ELF-1 (cell line): ENCODE measurements around the gene EIF4A3.

Experiments
- DNase-seq: peaks from one replicate; pipeline ENCODE4 v3.0.0-alpha.2; 2016; ENCODE audit warnings: low read depth, low spot score

EIF4A3 gene

DNA sequence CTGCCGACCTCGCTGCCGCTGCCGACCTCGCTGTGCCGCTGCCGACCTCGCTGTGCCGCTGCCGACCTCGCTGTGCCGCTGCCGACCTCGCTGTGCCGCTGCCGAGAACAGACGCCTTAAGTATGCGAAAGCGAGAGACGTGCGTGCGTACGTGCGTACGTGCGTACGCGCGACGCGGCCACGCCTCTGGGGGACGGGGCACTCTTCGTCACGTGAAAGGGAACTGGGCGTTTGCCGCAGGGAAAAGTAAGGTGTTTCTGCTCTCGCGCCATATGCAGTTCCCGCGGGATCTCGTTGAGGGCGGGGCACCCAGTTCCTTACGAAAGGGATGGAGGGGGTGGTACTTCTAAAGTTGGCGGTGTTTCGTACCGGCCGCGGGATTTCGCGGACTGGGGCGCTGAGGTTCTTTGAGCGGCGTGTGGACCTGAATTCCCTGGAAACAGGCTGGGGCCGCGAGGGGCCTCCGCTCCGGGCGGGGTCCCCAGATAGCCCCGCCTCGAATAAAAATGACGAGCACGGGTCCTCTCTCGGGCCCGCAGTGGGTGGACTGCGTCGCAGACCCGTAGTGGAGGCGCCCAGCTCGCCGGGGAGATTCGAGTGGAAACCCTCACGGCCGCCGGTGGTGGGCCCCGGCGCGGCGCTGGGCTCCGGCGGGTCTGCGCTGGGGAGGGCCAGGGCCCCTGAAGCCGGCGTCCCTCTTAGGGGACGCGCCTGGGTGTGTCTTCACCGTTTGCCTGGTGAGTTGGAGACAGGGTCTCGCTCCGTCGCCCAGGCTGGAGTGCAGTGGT lies at the start of gene EIF4A3:
Gene EIF4A3 (minus strand): TSS at position 94 of the 788 bp plus-strand sequence. CDS start 167 bp downstream, outside the sequence.
- DNase-seq, result peak; percentile 99

DNA sequence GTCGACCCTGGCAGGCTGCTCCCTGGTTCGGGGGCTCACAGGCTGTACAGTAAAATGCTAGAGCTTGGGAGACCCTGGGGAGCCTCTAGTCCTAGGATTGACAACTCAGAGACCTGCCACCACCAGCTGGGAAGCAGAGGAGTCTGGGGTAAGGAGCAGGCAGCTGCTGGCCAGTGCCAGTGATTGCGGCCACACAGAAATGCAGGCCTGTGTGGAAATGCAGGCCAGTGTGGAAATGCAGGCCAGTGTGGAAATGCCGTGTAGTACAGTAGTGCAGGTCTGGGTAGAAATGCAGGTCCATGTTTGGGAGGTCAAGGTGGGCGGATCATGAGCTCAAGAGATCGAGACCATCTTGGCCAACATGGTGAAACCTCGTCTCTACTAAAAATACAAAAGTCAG lies 49.7 kb upstream of the EIF4A3 start:
- no peak for DNase-seq

DNA sequence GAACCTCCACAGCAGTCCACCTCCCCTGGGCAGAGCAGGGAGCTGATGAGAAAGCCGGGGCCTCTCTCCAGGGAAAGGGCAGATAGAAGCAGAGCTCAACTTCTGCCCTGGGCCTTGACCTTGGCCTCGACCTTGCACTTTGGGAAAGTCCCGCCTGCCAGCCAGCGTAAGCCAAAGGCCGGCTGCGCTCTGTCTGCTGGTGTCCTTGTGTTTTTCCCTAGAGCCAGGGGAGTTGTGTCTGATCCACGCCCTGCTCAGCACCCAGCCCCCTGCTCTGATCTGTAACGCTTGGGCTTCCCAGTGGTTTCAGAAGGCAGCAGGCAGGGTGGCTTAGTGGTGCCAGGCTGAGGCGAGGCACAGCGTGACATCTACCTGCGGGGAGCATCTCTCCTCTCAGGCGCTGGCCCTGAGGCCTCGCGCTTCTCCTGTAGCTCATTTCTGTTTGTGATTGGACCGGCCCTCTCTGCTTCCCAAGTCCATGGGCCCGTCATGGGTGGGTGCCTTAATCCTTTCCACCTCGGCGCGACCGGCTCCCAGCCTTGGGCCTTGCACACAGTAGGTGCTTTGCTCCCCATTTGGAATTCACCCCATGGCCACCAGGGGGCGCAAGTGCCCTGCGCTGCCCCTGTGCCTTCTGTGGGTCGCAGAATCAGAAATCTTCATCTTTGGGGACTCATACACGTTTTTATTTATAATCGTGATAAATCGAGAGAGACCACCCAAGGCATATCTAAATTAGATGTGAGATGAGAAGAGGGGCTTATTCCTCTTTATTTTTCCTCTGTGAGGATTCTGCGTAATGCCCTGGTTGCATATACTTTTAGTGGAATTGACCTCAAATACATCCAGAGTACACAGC lies 49.0 kb upstream of the EIF4A3 start:
- DNase-seq, result peak; percentile 69

DNA sequence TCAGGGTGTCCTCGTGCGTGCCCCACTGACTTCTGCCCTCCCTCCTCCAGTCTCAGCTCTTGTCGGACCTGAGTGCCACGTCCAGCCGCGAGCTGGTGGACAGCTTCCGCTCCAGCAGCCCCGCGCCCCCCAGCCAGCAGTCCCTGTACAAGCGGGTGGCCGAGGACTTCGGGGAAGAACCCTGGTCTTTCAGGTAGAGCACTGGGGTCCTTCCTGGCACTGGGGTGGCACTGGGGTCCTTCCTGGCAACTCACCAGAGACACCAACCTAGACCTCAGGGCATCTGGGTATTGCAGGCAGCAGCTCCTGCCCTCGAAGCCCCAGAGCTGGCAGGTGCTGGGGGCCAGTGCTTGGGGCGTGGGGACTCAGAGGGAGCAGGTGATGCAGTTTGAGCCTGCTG lies 48.2 kb upstream of the EIF4A3 start:
- no peak for DNase-seq

DNA sequence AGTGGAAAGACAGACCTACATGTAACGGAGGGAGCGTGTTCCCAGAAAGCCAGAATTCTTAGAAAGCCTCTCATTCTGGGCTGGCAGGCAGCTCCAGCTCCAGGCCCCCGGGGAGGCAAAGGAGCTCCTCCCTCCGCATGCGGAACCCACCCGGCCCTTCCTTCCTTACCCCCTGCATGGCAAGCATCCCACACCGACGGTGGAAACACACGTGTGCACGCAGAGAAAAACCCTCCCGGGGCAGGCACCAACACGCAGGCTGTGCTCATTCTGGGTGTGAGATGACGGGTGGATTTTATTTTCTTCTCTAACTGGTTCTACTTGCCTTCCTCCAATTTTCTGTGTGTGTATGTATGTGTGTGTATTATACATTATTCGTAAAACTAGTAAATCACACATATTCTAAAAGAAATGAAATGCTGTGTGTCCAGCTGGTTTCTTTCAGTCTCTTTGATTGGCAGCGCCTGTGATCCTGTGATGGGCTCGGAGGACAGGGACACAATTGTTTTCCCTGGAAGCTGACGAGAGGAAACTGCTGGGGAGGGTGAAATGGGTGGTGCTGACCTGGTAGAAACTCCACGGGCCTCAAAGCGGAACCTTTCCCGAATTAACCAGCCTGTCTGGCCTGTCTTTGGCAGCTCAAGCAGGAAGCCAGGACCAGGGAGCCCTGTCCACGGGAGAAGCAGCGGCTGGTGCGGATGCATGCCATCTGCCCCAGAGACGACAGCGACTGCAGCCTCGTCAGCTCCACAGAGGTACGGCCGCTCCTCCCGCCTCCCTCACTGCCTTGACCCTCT lies 45.1 kb upstream of the EIF4A3 start:
- no peak for DNase-seq

DNA sequence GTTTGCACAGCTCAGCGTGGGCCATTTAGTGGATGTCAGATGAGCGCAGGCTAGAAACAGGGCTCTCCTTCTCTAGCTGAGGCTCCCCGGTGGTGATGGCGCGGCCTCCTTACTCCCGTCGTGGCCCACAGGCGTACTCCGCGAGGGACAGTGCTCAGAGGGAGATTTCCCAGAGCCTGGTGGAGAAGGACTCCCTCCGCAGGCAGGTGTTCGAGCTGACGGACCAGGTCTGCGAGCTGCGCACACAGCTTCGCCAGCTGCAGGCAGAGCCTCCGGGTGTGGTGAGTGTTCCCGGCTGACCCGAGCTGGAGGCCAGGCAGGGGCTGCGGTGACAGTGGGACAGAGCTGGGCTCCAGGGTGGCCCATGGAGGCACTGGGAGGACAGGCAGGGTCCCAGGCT lies 44.3 kb upstream of the EIF4A3 start:
- DNase-seq, result peak; percentile 45

DNA sequence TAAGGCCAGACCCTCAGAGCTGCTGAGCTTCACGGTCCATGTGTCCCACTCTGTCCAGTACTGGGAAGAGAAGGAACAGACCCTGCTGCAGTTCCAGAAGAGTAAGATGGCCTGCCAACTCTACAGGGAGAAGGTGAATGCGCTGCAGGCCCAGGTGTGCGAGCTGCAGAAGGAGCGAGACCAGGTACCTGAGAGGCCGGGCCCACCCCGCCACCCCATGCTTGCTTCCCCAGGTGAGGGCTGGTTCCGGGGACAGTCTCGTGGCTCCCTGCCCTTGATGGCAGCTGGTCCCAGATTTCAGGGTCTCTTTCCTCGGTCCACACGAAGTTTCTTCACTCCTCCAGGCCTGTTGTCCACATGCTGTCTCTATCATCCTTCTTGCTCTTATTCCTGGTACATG lies 43.8 kb upstream of the EIF4A3 start:
- no peak for DNase-seq

DNA sequence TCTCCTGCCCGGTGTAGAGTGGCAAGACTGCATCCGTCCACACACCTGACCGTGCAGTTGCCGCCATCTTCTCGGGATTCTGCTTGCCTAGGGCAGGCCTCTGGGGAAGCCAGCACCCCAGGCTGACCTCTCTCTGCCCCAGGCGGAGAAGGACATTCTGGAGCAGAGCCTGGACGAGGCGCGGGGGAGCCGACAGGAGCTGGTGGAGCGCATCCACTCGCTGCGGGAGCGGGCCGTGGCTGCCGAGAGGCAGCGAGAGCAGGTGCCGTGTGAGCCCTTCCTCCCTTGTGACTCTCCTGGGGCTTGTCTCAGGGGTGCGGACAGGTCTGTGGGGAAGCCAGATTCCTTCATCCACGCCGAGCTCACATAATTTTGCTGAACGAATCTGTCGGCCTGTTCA lies 42.7 kb upstream of the EIF4A3 start:
- DNase-seq, result no peak

DNA sequence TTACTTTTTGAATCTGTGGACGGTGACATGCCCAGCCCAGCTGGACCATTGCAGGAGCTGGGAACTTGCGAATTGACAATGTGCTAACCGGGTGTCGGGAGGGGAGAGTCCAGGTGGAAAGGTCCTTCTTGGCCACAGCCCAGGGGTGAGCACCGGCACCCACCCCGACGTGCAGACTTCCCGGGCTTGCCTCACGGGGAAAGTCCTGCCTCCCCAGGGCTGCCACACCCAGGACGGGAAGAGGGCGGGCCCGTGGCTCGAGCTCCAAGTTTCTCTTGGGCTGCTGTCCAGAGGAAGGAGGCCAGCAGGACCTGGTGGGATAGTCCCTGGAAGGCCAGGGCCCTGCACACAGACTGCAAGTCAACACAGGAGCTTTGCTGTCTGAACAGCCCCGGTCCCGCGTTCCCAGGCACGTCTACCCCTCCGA lies 40.6 kb upstream of the EIF4A3 start:
- DNase-seq, result no peak

DNA sequence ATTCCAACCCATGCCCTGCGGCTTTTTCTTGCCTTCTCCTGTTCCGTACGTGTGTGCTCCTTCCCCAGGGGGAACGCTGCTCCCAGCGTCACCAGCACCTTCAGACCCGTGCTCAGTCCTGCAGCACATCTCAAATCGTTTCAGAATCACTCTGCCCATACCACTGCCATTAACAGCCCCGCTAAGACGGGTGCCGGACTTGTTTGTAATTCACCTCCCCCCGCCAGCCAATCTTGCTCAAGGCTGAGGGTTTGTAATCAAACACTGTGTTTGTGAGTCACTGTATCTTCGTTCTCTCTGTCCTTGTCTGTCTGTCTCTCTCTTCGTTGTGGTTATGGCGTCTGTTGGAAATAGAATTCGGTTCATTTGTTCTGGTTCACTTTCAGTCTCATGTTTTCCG lies 40.2 kb upstream of the EIF4A3 start:
- DNase-seq, result no peak

DNA sequence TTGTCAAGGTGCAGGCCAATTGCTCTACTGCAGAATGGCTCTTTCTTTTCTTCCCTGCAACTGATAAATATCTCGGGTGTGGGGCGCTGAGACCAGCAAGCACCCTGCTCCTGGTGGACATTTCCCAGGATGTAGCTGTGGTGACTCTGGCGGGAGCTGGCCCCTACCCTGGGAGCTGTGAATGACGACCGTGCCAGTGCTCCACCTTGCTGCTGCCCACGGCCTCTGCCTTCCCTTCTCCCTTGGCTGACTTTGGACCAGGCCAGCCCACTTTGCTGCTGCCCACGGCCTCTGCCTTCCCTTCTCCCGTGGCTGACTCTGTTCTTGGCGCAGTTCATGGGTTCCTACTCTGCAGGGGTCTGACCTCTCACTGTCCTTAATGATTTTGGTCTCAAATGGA lies 39.0 kb upstream of the EIF4A3 start:
- no peak for DNase-seq

DNA sequence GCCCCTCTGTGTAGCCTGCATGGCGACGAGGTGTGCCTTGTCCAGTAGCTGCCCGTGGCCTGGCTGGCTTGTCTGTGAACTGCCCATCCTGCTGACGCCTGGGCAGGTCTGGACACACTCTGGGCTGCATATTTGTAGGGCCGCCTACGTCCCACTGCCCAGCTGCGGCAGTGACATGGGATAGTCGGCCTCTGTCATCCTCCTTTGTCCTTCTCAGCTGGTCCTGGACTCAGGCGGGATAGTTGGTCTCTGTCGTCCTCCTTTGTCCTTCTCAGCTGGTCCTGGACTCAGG lies 37.4 kb upstream of the EIF4A3 start:
- no peak for DNase-seq

DNA sequence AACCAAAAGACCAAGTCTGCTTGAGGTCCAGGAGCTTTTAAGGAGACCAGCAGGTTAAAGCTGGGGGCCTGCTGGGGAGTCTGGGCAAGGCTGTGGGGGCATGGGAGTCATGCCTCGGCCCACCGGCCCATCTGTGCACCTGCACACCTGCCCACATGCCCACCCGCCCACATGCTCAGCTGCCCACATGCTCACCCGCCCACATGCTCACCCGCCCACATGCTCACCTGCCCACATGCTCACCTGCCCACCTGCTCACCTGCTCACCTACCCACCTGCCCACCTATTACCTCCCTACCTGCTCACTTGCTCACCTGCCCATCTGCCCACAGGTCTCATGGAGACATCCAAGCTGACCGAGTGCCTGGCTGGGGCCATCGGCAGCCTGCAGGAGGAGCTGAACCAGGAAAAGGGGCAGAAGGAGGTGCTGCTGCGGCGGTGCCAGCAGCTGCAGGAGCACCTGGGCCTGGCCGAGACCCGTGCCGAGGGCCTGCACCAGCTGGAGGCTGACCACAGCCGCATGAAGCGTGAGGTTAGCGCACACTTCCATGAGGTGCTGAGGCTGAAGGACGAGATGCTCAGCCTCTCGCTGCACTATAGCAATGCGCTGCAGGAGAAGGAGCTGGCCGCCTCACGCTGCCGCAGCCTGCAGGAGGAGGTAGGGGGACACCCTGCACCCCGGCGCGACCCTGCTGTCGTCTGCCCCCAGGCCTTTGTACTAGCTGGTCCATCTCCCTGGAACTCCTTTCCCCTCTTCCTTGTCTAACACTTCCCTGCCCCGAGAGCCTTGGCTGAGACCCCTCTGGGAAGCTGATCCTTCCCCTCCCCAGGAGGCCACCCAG lies 36.9 kb upstream of the EIF4A3 start:
- DNase-seq, result no peak

DNA sequence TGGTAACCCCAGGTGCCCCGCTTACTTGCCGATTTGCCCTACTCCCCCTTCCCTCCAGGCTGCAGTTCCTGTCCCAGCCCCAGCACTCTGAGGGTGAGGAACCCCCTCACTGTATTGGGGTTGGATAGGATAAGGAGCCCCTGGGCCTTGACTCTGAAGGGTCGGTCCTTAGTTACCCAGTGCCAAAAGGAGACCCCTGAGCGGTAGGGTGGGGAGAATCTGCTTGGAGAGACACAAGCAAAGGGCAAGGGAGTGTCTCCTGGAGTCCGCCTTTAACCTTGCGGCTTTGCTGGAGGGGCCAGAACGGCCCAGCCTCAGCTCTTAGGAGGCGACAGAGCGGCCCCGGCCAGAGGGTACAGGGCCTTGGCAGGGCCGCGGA lies 35.9 kb upstream of the EIF4A3 start:
- DNase-seq, result no peak

DNA sequence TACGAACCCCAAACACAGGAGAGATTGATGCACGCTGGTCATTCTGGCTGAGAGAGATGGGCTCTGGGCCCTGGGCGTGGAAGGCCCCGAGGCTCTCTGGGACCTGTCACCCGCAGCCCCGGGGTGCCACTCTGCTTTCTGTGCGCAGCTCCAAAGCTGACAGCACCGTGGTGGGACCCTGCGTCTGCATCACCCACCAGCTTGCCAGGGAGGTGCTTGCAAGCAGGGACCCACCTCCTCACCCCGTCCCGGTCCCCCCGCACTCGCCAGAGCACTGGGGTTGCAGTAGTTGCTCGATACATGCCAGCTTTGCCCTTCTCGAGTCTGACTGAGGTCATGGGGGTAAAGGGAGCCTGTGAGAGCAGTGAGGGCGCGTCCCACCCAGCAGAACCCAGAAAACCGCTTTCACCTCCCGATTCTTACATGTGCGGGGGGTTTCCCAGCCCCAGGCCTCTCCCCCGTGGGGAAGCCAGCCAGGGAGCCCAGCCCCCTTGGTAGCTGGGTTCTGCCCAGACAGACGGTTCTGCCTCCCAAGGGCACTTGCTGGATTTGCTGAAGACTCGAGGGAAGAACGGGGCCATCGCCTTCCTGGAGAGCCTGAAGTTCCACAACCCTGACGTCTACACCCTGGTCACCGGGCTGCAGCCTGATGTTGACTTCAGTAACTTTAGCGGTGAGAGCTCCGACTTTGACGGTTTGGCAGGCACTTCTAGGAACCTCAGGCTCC lies 35.4 kb upstream of the EIF4A3 start:
- DNase-seq, result no peak

DNA sequence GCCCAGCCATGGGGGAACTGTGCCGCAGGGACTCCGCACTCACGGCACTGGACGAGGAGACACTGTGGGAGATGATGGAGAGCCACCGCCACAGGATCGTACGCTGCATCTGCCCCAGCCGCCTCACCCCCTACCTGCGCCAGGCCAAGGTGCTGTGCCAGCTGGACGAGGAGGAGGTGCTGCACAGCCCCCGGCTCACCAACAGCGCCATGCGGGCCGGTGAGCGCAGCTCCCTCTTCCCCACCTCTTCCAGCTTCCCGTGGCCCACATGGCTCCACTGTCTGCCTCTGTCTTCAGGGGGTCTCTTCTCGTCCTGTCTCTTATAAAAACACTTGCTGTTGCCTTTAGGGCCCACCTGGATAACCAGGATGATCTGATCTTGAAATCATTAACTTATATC lies 34.5 kb upstream of the EIF4A3 start:
- DNase-seq, result no peak

DNA sequence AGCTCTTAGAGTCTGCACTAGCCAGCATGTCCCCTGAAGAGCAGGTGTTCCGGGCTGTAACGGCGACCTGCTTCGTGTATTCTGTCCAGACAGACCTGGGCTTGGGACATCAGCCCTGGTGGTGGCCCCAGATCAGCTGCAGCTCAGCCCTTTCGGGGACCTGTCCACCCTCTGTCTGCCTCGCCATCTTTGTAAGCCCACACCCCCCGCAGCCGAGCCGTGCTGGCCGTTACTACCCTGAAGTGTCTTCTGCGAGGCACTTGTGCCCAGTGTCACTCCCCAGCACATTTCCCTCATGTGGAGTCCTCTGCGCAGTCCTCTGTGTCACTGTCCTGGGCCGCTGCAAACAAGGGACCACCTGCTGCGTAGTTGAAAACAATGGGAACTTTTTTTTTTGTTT lies 33.3 kb upstream of the EIF4A3 start:
- DNase-seq, result no peak

DNA sequence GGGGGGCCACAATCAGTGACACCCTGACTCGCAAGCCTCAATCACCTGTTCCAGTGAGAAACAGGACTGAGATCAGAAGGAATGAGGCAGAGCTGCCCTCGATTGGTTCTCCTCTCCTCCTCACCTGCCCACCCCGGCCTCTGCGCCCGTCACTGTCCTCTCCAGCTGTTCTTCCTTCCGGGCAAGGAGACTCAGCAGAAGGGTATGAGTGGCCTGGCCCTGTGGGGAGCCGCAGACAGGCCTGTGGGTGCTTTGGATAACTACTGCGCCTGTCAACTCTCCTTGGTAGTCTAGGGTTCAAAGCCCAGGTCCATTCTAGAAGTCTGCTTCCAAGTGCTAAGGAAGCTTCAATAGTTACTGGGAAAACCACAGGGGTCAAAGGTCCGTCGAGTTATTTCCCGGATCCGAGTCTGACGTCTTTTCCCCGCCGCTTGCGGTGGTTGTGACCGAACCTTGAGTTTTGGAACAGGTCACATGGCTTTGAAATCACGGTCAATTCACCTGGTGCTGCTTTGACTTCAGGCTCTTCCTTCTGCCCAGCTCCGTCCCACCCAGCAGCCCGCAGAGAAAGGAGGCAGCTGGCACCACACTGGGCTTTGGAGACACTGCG lies 31.2 kb upstream of the EIF4A3 start:
- DNase-seq, result no peak

DNA sequence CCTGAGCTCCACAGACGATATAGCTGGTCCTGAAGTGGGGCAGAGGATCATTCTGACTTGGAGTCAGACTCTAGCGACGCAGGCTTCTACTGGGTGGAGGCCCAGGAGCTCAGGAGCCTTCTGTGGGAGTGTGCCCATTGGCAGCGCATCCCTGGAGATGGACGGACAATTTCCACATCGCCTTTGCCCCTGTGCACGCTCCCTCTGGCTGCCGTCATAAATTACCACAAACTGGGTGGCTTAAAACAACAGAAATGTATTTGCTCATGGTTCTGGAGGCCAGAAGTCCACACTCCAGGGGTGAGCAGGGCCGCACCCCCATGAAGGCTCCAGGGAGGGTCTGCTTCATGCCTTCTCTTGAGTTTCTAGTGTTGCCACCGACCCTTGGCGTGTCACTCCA lies 29.8 kb upstream of the EIF4A3 start:
- no peak for DNase-seq

DNA sequence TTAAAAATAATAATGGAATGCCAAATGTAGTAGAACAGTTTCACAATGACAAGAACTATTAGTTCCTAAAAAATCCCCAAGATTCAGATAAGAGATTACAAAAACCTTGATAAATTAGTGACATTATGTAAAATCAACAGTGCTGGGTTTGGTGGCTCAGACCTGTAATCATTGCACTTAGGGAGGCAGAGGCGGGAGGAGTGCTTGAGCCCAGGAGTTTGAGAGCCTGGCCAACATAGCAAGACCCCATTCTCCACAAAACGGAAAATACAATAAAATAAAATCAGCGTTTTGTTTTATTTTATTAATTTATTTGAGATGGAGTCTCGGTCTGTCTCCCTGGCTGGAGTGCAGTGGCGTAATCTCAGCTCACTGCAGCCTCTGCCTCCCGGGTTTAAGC lies 27.0 kb upstream of the EIF4A3 start:
- DNase-seq, result no peak
